Kidney (tissue), 14 donors: ENCODE data around the gene NUDT3. TPM values are rescaled to one million over a fixed set of nuclear protein-coding genes. Genes with fewer than 3 reads are reported as not detected.

Experiments used
- DNase-seq, 5 donors: peaks; one replicate each; pipeline ENCODE4 v3.0.0-alpha.2; 2013 to 2020
- FAIRE-seq: peaks from 2 replicates; lab custom pipeline; 2012; peaks lifted over from hg19 to GRCh38; lab: Jason Lieb, UNC
- H3K27ac ChIP-seq, 2 donors: one replicate each; pipeline ENCODE4 v1.7.0; 2013; ENCODE audit warnings: low read depth in 2 of 2, low read length in 2 of 2, inconsistent platforms in 1 of 2
- H3K27me3 ChIP-seq: one replicate; pipeline ENCODE4 v1.7.1; 2013; ENCODE audit warnings: low read length, inconsistent platforms; ENCODE audit not compliant: control insufficient read depth, insufficient read depth
- H3K36me3 ChIP-seq, 3 donors: one replicate each; pipeline versions ENCODE4 v1.7.0 to v1.7.1; 2013; ENCODE audit warnings: low read length in 3 of 3, control low read depth in 1 of 3, inconsistent platforms in 1 of 3; ENCODE audit not compliant: insufficient read depth in 3 of 3, control insufficient read depth in 2 of 3
- H3K4me1 ChIP-seq, 3 donors: one replicate each; pipeline versions ENCODE4 v1.7.0 to v1.7.1; 2013; ENCODE audit warnings: low read length in 3 of 3, inconsistent platforms in 1 of 3, low read depth in 1 of 3; ENCODE audit not compliant: control insufficient read depth in 2 of 3, insufficient read depth in 2 of 3
- H3K4me3 ChIP-seq, 3 donors: one replicate each; pipeline versions ENCODE4 v1.7.0 to v1.8.1; 2013; ENCODE audit warnings: low read length in 3 of 3, control low read depth in 1 of 3, inconsistent platforms in 1 of 3
- H3K9ac ChIP-seq, 3 donors: one replicate each; pipeline versions ENCODE4 v1.7.0 to v1.7.1; 2013; ENCODE audit warnings: low read length in 3 of 3, control low read depth in 1 of 3, inconsistent platforms in 1 of 3
- H3K9me3 ChIP-seq, 3 donors: one replicate each; pipeline versions ENCODE4 v1.7.0 to v1.7.1; 2013; ENCODE audit warnings: low read length in 3 of 3, control low read depth in 1 of 3, inconsistent platforms in 1 of 3; ENCODE audit not compliant: control insufficient read depth in 2 of 3, insufficient read depth in 1 of 3
- CTCF ChIP-seq: IDR thresholded peaks from 3 replicates; pipeline ENCODE4 v1.5.1; 2012; ENCODE audit warnings: mild to moderate bottlenecking, moderate library complexity, borderline replicate concordance; ENCODE audit not compliant: insufficient read depth; ENCODE audit errors: extremely low read depth
- intact Hi-C: fragments of 100-400 bp; cut with DNase I; formaldehyde crosslinking; loops from one replicate; pipeline ENCODE4 v1.11.1; 2022
- polyA plus RNA-seq: library from polyadenylated mRNA; stranded (reverse); fragments of 350-450 nt; fragmentation: Illumina TruSeq; extraction: RNeasy Lipid Tissue Mini Kit (QIAGEN cat#74804); gene quantifications from one replicate; pipeline ENCODE4 v1.2.3, GENCODE V29; 2014; ENCODE audit warnings: low read depth, low replicate concordance; ENCODE audit not compliant: insufficient read depth
- total RNA-seq: library from RNA; stranded (reverse); fragmentation: NEBNext Ultra II Directional; extraction: Animal tissue kit (Norgen Biotek cat#: 25700); gene quantifications from one replicate; pipeline ENCODE4 v1.2.1, GENCODE V29; 2021
- donor health status: control.
- donor health status: control.
- donor health status: control.
- donor health status: control.
- donor health status: control.
- donor health status: DM: yes; HTN: yes; CAD: no.
- donor health status: Normal renal cell carcinoma (clear cell type).

Gene NUDT3
- total and polyA plus RNA-seq, 2 donors from 2014 or later, result 17.7 to 53.8 TPM

GRCh38 chr6:34280216-34280615 is 112.3 kb downstream of the NUDT3 start:
- H3K4me1 ChIP-seq, result peaks cover 0 to 6% (median 0%) of the 10 kb centered on the region in 3 donors
- intact Hi-C loops, result no loop called here
- H3K36me3 ChIP-seq, result peaks cover 0 to 4% (median 0%) of the 10 kb centered on the region in 3 donors
- no peak for TF ChIP-seq CTCF
- H3K9me3 ChIP-seq, result no peaks in the 10 kb centered on the region
- no peak overlapping the region for H3K9ac ChIP-seq
- DNase-seq, result no peak
- FAIRE-seq, result no peak
- H3K4me3 ChIP-seq, result no peak overlapping the region
- H3K27me3 ChIP-seq, result no peaks in the 10 kb centered on the region
- H3K27ac ChIP-seq, result no peak overlapping the region

GRCh38 chr6:34278833-34279232 is 113.6 kb downstream of the NUDT3 start:
- DNase-seq (no peak), FAIRE-seq (no peak)
- Histone ChIP-seq H3K9ac (no peak overlapping the region), H3K9me3 (no peaks in the 10 kb centered on the region), H3K27me3 (no peaks in the 10 kb centered on the region), H3K27ac (no peak overlapping the region), H3K4me3 (no peak overlapping the region), H3K4me1 (peaks cover 0 to 7% (median 0%) of the 10 kb centered on the region in 3 donors), H3K36me3 (no peaks in the 10 kb centered on the region)
- intact Hi-C loops, result no loop called here
- TF ChIP-seq CTCF, result no peak

- Histone ChIP-seq H3K9me3 (no peaks in the 10 kb centered on the region), H3K4me1 (peaks cover 0 to 8% (median 0%) of the 10 kb centered on the region in 3 donors), H3K27ac (no peak overlapping the region), H3K4me3 (no peak overlapping the region), H3K36me3 (no peaks in the 10 kb centered on the region), H3K27me3 (no peaks in the 10 kb centered on the region), H3K9ac (no peak overlapping the region)
- DNase-seq (no peak), FAIRE-seq (no peak)
- no peak for TF ChIP-seq CTCF
- intact Hi-C loops, result no loop called here
Measured at GRCh38 chr6:34277763-34278112, 114.7 kb downstream of the NUDT3 start.
